ENCODE results near the gene RBM33. TPM values are rescaled to one million over a fixed set of nuclear protein-coding genes. Genes with fewer than 3 reads are reported as not detected.

RBM33 gene
- total RNA-seq, 1 donor from 2014 or later, result 25.0 TPM

DNA sequence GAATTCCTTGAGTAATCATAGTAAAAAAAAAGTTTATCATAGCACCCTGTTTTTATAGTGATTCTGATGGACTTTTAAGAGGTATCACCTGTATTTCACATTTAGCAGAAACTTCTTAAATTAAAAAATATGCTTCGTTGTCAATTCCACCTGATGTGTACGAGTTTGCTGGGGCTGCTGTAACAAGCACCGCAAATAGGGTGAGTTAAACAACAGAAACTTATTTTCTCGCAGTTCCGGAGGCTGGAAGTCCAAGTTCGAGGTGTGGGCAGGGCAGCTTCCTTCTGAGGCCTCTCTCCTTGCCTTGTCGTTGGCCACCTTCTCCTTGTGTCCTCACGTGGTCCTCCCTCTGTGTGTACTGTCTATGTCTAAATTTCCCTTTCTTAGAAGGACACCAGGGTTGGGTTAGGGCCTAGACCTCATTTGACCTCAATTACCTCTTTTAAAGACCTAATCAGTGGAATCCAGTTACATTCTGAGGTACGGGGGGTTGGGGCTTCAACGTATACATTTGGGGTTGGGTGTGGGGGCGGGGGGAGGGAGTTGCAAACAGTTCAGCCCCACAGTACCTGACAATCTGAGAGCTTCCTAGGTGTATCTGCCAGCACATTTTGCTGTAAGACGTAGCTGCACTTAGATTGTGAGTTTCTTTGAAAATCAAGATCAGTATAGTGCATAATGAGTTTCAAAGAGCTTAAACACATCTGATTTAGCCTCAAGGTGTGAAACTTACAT, 72.7 kb downstream of the RBM33 start:
- DNase-seq (ENCODE audit: low read depth), result no peak
- no peaks in the 10 kb centered on the region for H3K36me3 ChIP-seq (ENCODE audit: control insufficient read depth, insufficient read depth, low read length)

DNA sequence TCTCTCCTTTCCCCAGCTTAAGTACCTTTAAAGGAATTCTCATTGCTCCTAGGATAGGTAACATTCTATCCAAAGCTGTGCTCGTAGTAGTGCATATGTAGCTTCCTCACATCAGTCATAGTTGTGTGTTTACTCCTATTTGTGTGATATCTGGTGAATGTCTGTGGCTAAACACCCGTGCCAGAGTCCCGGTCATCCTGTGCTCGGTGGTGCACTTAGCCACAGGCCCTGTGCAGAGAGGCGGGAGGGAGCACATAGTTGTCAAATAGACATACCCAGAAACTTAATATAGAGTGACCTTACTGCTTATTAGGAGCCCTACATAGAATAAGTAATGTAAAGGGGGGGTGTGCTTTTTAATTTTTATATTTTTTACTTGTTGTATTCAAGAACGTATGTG, 76.6 kb downstream of the RBM33 start:
- TF ChIP-seq, protein P1, sequence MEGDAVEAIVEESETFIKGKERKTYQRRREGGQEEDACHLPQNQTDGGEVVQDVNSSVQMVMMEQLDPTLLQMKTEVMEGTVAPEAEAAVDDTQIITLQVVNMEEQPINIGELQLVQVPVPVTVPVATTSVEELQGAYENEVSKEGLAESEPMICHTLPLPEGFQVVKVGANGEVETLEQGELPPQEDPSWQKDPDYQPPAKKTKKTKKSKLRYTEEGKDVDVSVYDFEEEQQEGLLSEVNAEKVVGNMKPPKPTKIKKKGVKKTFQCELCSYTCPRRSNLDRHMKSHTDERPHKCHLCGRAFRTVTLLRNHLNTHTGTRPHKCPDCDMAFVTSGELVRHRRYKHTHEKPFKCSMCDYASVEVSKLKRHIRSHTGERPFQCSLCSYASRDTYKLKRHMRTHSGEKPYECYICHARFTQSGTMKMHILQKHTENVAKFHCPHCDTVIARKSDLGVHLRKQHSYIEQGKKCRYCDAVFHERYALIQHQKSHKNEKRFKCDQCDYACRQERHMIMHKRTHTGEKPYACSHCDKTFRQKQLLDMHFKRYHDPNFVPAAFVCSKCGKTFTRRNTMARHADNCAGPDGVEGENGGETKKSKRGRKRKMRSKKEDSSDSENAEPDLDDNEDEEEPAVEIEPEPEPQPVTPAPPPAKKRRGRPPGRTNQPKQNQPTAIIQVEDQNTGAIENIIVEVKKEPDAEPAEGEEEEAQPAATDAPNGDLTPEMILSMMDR (IDR thresholded peaks at IDR 0.05; ENCODE audit: insufficient read depth, low read length, poor library complexity, severe bottlenecking), result no peak
- DNase-seq (ENCODE audit: low read depth), result no peak
- H3K4me3 ChIP-seq (ENCODE audit: low read depth, low read length), result no peak overlapping the region
- H3K27me3 ChIP-seq (ENCODE audit: control insufficient read depth, insufficient read depth, low read length), result no peaks in the 10 kb centered on the region
- no peaks in the 10 kb centered on the region for H3K36me3 ChIP-seq (ENCODE audit: control insufficient read depth, insufficient read depth, low read length)

More for the DNA sequence above, 72.7 kb downstream of the RBM33 start:
- TF ChIP-seq, protein P1 (IDR thresholded peaks at IDR 0.05; ENCODE audit: insufficient read depth, low read length, poor library complexity, severe bottlenecking), result no peak
- Histone ChIP-seq H3K4me3 (ENCODE audit: low read depth, low read length) (no peak overlapping the region), H3K27me3 (ENCODE audit: control insufficient read depth, insufficient read depth, low read length) (no peaks in the 10 kb centered on the region)

DNA sequence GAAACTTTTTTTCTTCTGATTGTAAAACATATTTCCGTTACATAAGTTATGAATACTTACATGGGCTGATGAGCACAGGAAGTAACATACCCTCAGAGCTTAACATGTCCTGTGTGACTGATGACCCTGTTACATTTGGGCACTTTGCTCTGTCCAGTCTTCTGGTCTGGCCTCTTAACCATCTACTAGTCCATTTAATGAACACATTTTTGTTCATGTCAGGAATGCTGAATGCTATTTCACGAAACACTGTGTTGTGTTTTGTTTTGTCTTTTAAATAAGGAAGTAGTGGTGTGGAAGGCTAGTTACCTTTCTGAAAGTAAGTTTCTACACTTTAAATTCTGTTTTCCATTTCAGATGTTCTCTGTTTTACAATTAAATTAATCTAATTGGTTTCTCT, 77.7 kb downstream of the RBM33 start:
- no peak for DNase-seq (ENCODE audit: low read depth)
- Histone ChIP-seq H3K4me3 (ENCODE audit: low read depth, low read length) (no peak overlapping the region), H3K27me3 (ENCODE audit: control insufficient read depth, insufficient read depth, low read length) (no peaks in the 10 kb centered on the region), H3K36me3 (ENCODE audit: control insufficient read depth, insufficient read depth, low read length) (no peaks in the 10 kb centered on the region)
- TF ChIP-seq, protein P1 (IDR thresholded peaks at IDR 0.05; ENCODE audit: insufficient read depth, low read length, poor library complexity, severe bottlenecking), result no peak

DNA sequence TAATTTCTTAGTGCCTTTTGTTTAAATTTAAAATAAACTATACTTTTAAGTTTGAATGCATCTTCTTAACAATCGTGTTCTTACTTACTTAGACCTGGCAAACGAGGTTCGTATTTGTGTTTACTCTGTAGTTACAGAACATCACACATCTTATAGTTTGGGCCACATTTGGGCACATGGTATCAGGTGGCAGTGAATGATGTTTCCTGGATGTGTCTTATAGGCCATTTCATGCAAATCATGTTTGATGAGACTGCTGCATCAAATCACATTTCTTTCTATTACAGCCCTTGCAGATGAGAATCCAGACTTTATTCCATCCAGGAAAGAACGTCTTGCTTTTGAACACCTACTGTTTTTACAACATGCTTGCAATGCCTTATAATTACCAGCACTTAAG, 78.5 kb downstream of the RBM33 start:
- Histone ChIP-seq H3K36me3 (ENCODE audit: control insufficient read depth, insufficient read depth, low read length) (no peaks in the 10 kb centered on the region), H3K27me3 (ENCODE audit: control insufficient read depth, insufficient read depth, low read length) (no peaks in the 10 kb centered on the region), H3K4me3 (ENCODE audit: low read depth, low read length) (no peak overlapping the region)
- TF ChIP-seq, protein P1 (IDR thresholded peaks at IDR 0.05; ENCODE audit: insufficient read depth, low read length, poor library complexity, severe bottlenecking), result no peak
- no peak for DNase-seq (ENCODE audit: low read depth)

DNA sequence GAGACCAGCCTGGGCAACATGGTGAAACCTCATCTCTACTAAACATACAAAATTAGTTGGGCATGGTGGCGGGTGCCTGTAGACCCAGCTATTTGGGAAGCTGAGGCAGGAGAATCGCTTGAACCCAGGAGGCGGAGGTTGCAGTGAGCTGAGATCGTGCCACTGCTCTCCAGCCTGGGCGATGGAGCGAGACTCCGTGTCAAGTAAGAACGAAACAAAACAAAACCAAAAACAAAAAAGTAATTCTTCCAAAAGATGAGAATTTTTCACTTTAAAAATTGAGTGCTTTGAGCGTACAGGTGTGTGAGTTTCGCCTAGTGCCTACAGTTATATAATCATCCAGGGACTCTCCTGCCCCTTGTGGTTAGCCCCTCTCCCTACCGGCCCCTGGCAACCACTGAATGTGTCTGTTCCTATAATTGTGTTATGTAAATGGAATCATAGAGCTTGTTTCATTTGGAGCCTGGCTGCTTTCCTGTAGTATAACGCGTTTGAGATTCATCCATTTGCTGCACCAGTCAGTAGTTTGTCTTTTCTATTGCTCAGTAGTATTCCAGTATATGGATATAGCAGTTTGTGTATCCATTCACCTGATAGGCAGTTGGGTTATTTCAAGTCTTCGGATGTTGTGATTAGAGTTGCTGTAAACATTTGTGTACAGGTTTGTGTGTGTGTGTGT, 80.0 kb downstream of the RBM33 start:
- Histone ChIP-seq H3K27me3 (ENCODE audit: control insufficient read depth, insufficient read depth, low read length) (no peaks in the 10 kb centered on the region), H3K4me3 (ENCODE audit: low read depth, low read length) (no peak overlapping the region), H3K36me3 (ENCODE audit: control insufficient read depth, insufficient read depth, low read length) (no peaks in the 10 kb centered on the region)
- no peak for DNase-seq (ENCODE audit: low read depth)
- TF ChIP-seq, protein P1 (IDR thresholded peaks at IDR 0.05; ENCODE audit: insufficient read depth, low read length, poor library complexity, severe bottlenecking), result no peak

Measured in kidney epithelial cell (primary cell).